H1 (cell line): ENCODE measurements around the gene IQGAP1. TPM values are rescaled to one million over a fixed set of nuclear protein-coding genes. Genes with fewer than 3 reads are reported as not detected.

Experiments used
- HDAC6 ChIP-seq: IDR thresholded peaks from one replicate; pipeline ENCODE4 v1.7.1; 2012; ENCODE audit warnings: low read depth, mild to moderate bottlenecking, inconsistent platforms, low read length, moderate library complexity
- JUND ChIP-seq: IDR thresholded peaks from 2 replicates; pipeline ENCODE4 v1.6.1; 2011; ENCODE audit warnings: mild to moderate bottlenecking, improper control_type of control experiment, low read length
- SRF ChIP-seq: IDR thresholded peaks from 2 replicates; pipeline ENCODE4 v1.6.1; 2011; ENCODE audit warnings: mild to moderate bottlenecking, low read depth, low read length, moderate library complexity
- SUZ12 ChIP-seq: fragments of 200-600 bp; sonication (generic); IDR thresholded peaks from 2 replicates; pipeline ENCODE4 v1.6.1; 2012; ENCODE audit warnings: mild to moderate bottlenecking, inconsistent platforms, low read length, moderate library complexity, mixed read lengths
- TAF7 ChIP-seq: optimal IDR thresholded peaks from 2 replicates; pipeline ENCODE3; 2011; ENCODE audit warnings: low read depth, mild to moderate bottlenecking, inconsistent platforms, low read length, moderate library complexity, borderline replicate concordance
- TEAD4 ChIP-seq: IDR thresholded peaks from 2 replicates; pipeline ENCODE4 v1.6.1; 2012; ENCODE audit warnings: low read depth, low read length, inconsistent platforms, mixed read lengths
- polyA plus RNA-seq, 7 experiments: library from polyadenylated mRNA; depleted of rRNA in 3 of 7; stranded (reverse) in 5 of 7; unstranded in 2 of 7; fragments of >200 nt in 5 of 7; fragments of 200-250 nt in 2 of 7; gene quantifications; 1 replicate in 5 of 7; 2 replicates in 1 of 7; 4 replicates in 1 of 7; pipeline versions ENCODE4 v1.2.1 to v1.2.3, GENCODE V29; 2011 to 2013; ENCODE audit warnings: missing spikeins in 2 of 7, mixed read lengths in 2 of 7
- total RNA-seq: library from RNA; stranded (reverse); fragmentation: NEBNext Ultra II Directional; extraction: Animal tissue kit (Norgen Biotek cat#: 25700); gene quantifications from 2 replicates; pipeline ENCODE4 v1.2.1, GENCODE V29; 2021
- TF ChIP-seq, protein P1 (sequence below): fragments of 300-600 bp; sonication (generic); IDR thresholded peaks from 2 replicates; pipeline ENCODE4 v1.7.1; 2012; ENCODE audit warnings: low read length, moderate library complexity, mild to moderate bottlenecking, inconsistent platforms; ENCODE audit not compliant: insufficient replicate concordance

Gene IQGAP1
- total and polyA plus RNA-seq, 2 of the 8 experiments (the other 6 are each of a cell fraction or from before 2014, with no cell fraction given): 56.0 to 138 TPM

- TF ChIP-seq, protein P1, sequence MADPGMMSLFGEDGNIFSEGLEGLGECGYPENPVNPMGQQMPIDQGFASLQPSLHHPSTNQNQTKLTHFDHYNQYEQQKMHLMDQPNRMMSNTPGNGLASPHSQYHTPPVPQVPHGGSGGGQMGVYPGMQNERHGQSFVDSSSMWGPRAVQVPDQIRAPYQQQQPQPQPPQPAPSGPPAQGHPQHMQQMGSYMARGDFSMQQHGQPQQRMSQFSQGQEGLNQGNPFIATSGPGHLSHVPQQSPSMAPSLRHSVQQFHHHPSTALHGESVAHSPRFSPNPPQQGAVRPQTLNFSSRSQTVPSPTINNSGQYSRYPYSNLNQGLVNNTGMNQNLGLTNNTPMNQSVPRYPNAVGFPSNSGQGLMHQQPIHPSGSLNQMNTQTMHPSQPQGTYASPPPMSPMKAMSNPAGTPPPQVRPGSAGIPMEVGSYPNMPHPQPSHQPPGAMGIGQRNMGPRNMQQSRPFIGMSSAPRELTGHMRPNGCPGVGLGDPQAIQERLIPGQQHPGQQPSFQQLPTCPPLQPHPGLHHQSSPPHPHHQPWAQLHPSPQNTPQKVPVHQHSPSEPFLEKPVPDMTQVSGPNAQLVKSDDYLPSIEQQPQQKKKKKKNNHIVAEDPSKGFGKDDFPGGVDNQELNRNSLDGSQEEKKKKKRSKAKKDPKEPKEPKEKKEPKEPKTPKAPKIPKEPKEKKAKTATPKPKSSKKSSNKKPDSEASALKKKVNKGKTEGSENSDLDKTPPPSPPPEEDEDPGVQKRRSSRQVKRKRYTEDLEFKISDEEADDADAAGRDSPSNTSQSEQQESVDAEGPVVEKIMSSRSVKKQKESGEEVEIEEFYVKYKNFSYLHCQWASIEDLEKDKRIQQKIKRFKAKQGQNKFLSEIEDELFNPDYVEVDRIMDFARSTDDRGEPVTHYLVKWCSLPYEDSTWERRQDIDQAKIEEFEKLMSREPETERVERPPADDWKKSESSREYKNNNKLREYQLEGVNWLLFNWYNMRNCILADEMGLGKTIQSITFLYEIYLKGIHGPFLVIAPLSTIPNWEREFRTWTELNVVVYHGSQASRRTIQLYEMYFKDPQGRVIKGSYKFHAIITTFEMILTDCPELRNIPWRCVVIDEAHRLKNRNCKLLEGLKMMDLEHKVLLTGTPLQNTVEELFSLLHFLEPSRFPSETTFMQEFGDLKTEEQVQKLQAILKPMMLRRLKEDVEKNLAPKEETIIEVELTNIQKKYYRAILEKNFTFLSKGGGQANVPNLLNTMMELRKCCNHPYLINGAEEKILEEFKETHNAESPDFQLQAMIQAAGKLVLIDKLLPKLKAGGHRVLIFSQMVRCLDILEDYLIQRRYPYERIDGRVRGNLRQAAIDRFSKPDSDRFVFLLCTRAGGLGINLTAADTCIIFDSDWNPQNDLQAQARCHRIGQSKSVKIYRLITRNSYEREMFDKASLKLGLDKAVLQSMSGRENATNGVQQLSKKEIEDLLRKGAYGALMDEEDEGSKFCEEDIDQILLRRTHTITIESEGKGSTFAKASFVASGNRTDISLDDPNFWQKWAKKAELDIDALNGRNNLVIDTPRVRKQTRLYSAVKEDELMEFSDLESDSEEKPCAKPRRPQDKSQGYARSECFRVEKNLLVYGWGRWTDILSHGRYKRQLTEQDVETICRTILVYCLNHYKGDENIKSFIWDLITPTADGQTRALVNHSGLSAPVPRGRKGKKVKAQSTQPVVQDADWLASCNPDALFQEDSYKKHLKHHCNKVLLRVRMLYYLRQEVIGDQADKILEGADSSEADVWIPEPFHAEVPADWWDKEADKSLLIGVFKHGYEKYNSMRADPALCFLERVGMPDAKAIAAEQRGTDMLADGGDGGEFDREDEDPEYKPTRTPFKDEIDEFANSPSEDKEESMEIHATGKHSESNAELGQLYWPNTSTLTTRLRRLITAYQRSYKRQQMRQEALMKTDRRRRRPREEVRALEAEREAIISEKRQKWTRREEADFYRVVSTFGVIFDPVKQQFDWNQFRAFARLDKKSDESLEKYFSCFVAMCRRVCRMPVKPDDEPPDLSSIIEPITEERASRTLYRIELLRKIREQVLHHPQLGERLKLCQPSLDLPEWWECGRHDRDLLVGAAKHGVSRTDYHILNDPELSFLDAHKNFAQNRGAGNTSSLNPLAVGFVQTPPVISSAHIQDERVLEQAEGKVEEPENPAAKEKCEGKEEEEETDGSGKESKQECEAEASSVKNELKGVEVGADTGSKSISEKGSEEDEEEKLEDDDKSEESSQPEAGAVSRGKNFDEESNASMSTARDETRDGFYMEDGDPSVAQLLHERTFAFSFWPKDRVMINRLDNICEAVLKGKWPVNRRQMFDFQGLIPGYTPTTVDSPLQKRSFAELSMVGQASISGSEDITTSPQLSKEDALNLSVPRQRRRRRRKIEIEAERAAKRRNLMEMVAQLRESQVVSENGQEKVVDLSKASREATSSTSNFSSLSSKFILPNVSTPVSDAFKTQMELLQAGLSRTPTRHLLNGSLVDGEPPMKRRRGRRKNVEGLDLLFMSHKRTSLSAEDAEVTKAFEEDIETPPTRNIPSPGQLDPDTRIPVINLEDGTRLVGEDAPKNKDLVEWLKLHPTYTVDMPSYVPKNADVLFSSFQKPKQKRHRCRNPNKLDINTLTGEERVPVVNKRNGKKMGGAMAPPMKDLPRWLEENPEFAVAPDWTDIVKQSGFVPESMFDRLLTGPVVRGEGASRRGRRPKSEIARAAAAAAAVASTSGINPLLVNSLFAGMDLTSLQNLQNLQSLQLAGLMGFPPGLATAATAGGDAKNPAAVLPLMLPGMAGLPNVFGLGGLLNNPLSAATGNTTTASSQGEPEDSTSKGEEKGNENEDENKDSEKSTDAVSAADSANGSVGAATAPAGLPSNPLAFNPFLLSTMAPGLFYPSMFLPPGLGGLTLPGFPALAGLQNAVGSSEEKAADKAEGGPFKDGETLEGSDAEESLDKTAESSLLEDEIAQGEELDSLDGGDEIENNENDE: no peak
- TF ChIP-seq HDAC6: no peak
- TF ChIP-seq TEAD4: no peak
- no peak for TF ChIP-seq TAF7
- no peak for TF ChIP-seq JUND
- TF ChIP-seq SRF: no peak
- TF ChIP-seq SUZ12: no peak
These were observed 135.3 kb downstream of the IQGAP1 start (continued) for GRCh38 chr15:90523373-90523772.
